ENCODE data around the gene SECISBP2L. TPM values are rescaled to one million over a fixed set of nuclear protein-coding genes. Genes with fewer than 3 reads are reported as not detected.

Gene SECISBP2L
- total and polyA plus RNA-seq, 9 of the 15 experiments (the other 6 are each of a cell fraction or from before 2014, with no cell fraction given): 0.55 to 14.1 (median 10.4) TPM

DNA sequence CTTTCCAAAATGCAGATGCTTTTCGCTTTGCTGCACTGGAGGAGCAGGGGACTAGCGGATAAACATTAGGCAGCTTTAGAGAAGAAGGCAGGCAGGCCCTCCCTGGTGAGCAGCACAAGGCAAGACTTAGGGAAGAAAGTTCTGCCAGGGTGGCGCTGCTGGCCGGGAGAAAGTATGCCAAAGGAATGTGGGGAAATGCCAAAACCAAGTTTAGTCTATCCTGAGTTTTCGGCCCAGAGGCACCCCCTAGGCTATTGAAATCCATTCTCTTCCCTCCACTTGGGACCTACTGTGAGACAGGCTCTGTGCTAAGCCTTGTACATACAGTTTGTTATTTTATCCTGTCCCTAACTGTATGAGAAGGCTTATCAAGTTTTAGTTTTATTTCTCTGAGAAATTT, 91.7 kb downstream of the SECISBP2L start (continued):
- TF ChIP-seq WHSC1 (IDR thresholded peaks at IDR 0.05; ENCODE audit: low read length) (no peak), PATZ1 (CRISPR knock-in tag; IDR thresholded peaks at IDR 0.05; ENCODE audit: borderline replicate concordance) (no peak)
- TF ChIP-seq, protein P1, sequence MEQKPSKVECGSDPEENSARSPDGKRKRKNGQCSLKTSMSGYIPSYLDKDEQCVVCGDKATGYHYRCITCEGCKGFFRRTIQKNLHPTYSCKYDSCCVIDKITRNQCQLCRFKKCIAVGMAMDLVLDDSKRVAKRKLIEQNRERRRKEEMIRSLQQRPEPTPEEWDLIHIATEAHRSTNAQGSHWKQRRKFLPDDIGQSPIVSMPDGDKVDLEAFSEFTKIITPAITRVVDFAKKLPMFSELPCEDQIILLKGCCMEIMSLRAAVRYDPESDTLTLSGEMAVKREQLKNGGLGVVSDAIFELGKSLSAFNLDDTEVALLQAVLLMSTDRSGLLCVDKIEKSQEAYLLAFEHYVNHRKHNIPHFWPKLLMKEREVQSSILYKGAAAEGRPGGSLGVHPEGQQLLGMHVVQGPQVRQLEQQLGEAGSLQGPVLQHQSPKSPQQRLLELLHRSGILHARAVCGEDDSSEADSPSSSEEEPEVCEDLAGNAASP (IDR thresholded peaks at IDR 0.05): no peak

DNA sequence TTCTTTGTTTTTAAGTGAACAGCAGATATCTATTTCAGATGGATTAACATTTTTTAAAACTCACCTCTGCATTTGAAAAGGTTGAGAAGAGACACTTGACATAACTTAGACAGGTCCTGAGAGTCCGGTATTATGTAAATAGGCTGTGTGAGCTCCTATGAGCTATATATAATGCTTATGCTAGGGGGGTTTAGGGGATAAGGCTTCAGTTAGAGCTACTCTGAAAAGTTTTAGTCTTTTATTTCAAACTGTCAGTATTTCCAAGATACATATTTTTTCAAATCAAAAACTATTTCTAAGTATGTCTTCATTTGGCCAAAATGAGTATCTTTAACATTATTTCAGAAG, 99.4 kb downstream of the SECISBP2L start:
- no peaks in the 10 kb centered on the region for H3K9me1 ChIP-seq (ENCODE audit: control insufficient read depth, insufficient read depth, low read length)
- 20% methylated on average over 1 of the region's 1 CpG for WGBS (ENCODE audit: insufficient coverage, low coverage, missing lambda C conversion rate)
- no peaks in the 10 kb centered on the region for H3K4me1 ChIP-seq (replicated peaks in 1 of 2; ENCODE audit: control insufficient read depth in 2 of 2, insufficient read depth in 2 of 2, low read length in 2 of 2)
- POLR2A ChIA-PET: interaction anchor here (0.7 kb wide), 1 partner anchor 661 kb away, joined by 3 read pairs; no protein-coding TSS in a partner anchor
- H3K27ac ChIP-seq (ENCODE audit: extremely low read depth, low read depth, low read length): no peak overlapping the region
- CTCF ChIA-PET (ENCODE audit: low intra/inter-chr PET ratio): no interaction called here
- H3K4me2 ChIP-seq (ENCODE audit: insufficient read depth, low read length): no peak overlapping the region
- H3K9ac ChIP-seq (ENCODE audit: insufficient read depth in 1 of 2, low read depth in 2 of 2, low read length in 2 of 2): no peak overlapping the region
- no peaks in the 10 kb centered on the region for H3K79me2 ChIP-seq (ENCODE audit: control insufficient read depth, insufficient read depth, low read length)
- H3K4me3 ChIP-seq: no peak overlapping the region
- H3K36me3 ChIP-seq (ENCODE audit: control insufficient read depth, insufficient read depth, low read length): no peaks in the 10 kb centered on the region
- H3K9me3 ChIP-seq (replicated peaks; ENCODE audit: control insufficient read depth, insufficient read depth, low read depth, low read length): no peaks in the 10 kb centered on the region
- no TSS peak for BruUV-seq (replicated peaks)
- in situ Hi-C loops (cut with MboI) (no loop called here), intact Hi-C loops (cut with micrococcal nuclease) (no loop called here)
- DNase-seq (ENCODE audit: extremely low read depth in 1 of 4, low spot score in 3 of 4) (no peak), ATAC-seq (no peak), FAIRE-seq (no peak)
- H3K27me3 ChIP-seq (ENCODE audit: control insufficient read depth in 2 of 2, insufficient read depth in 2 of 2, low read length in 2 of 2): peaks cover 0 to 4% of the 10 kb centered on the region in 2 experiments; a peak in 2 of 5 replicates
- no peaks in the 10 kb centered on the region for H4K20me1 ChIP-seq (replicated peaks; ENCODE audit: control insufficient read depth, insufficient read depth, low read length)
- H2AFZ ChIP-seq (ENCODE audit: low read depth, low read length): no peak overlapping the region
- TF ChIP-seq ZNF239 (CRISPR knock-in tag; IDR thresholded peaks at IDR 0.05) (no peak), E2F3 (CRISPR knock-in tag; IDR thresholded peaks at IDR 0.05) (no peak), RCOR1 (IDR thresholded peaks at IDR 0.05; ENCODE audit: borderline replicate concordance in 1 of 2, low read depth in 2 of 2, low read length in 2 of 2) (no peak), TFE3 (CRISPR knock-in tag; IDR thresholded peaks at IDR 0.05) (no peak)
